HepG2 (cell line): ENCODE results near the gene SV2B. TPM values are rescaled to one million over a fixed set of nuclear protein-coding genes. Genes with fewer than 3 reads are reported as not detected.

Experiments
- ATAC-seq: fragments of 200-7000 bp; cut with Tn5 transposase; 3 replicates; pipeline ENCODE4 v1.9.1; 2020; ENCODE audit warnings: mild to moderate bottlenecking, moderate library complexity
- BruUV-seq: library from RNA; stranded (reverse); fragments of 400-500 nt; replicated peaks from 2 replicates; lab custom pipeline; 2021; lab: Mats Ljungman, UMichigan
- CTCF ChIA-PET: fragments of 300-600 bp; formaldehyde crosslinking; extraction: SDS; loops from one replicate; lab custom pipeline; 2021; ENCODE audit warnings: low total read pairs, inconsistent platforms, low intra/inter-chr PET ratio; lab: Yijun Ruan, JAX
- POLR2A ChIA-PET: fragments of 350-600 bp; sonication (Branson Sonifier 250); formaldehyde crosslinking; loops from one replicate; lab custom pipeline; 2020; ENCODE audit warnings: antibody characterized with exemption, inconsistent platforms; lab: Yijun Ruan, JAX
- DNase-seq: peaks from one replicate; pipeline ENCODE4 v3.0.0-alpha.2; 2015; ENCODE audit warnings: low spot score
- FAIRE-seq: peaks from 3 replicates; lab custom pipeline; 2011; peaks lifted over from hg19 to GRCh38; lab: Jason Lieb, UNC
- H2AFZ ChIP-seq: one replicate; pipeline ENCODE4 v1.6.1; 2011; ENCODE audit warnings: low read length, inconsistent platforms
- H3K27ac ChIP-seq: fragments of 300-600 bp; 3 replicates; pipeline ENCODE4 v1.8.0; 2011; ENCODE audit warnings: mixed run types, mild to moderate bottlenecking, mixed read lengths, low read length, inconsistent platforms; ENCODE audit not compliant: insufficient read depth; ENCODE audit errors: extremely low read length
- H3K27me3 ChIP-seq, 2 experiments: fragments of 200-600 bp in 1 of 2; 2 replicates in 1 of 2; 3 replicates in 1 of 2; pipeline versions ENCODE4 v1.6.0 to v1.8.0; 2011; ENCODE audit warnings: low read length in 2 of 2, mild to moderate bottlenecking in 2 of 2, moderate library complexity in 2 of 2, inconsistent platforms in 1 of 2; ENCODE audit not compliant: insufficient read depth in 2 of 2, control insufficient read depth in 1 of 2
- H3K36me3 ChIP-seq, 2 experiments: fragments of 200-600 bp in 1 of 2; replicated peaks in 1 of 2; 2 replicates in 1 of 2; 3 replicates in 1 of 2; pipeline versions ENCODE4 v1.5.1 to v1.8.0; 2011; ENCODE audit warnings: low read length in 2 of 2, inconsistent platforms in 1 of 2; ENCODE audit not compliant: insufficient read depth in 2 of 2, control insufficient read depth in 1 of 2
- H3K4me1 ChIP-seq: 2 replicates; pipeline ENCODE4 v1.5.1; 2012; ENCODE audit warnings: low read length, inconsistent platforms; ENCODE audit not compliant: insufficient read depth
- H3K4me2 ChIP-seq: 2 replicates; pipeline ENCODE4 v1.6.0; 2011; ENCODE audit warnings: low read depth, low read length, inconsistent platforms
- H3K4me3 ChIP-seq, 3 experiments: fragments of 200-600 bp in 1 of 3; sonication (generic), shearing (Covaris generic) in 1 of 3; replicated peaks in 1 of 3; 2 replicates each; pipeline ENCODE4 v1.5.1; 2011 to 2016; ENCODE audit warnings: low read length in 3 of 3, inconsistent platforms in 2 of 3, low read depth in 2 of 3, mild to moderate bottlenecking in 2 of 3, control low read depth in 1 of 3, mixed read lengths in 1 of 3; ENCODE audit not compliant: insufficient read depth in 1 of 3
- H3K79me2 ChIP-seq: one replicate; pipeline ENCODE4 v1.6.1; 2011; ENCODE audit warnings: low read length, inconsistent platforms; ENCODE audit not compliant: insufficient read depth
- H3K9ac ChIP-seq: 2 replicates; pipeline ENCODE4 v1.6.0; 2011; ENCODE audit warnings: mild to moderate bottlenecking, low read depth, low read length, inconsistent platforms; ENCODE audit not compliant: insufficient read depth
- H3K9me3 ChIP-seq: 2 replicates; pipeline ENCODE4 v1.5.1; 2012; ENCODE audit warnings: mild to moderate bottlenecking, low read length
- H4K20me1 ChIP-seq: 2 replicates; pipeline ENCODE4 v1.6.0; 2011; ENCODE audit warnings: inconsistent platforms, mild to moderate bottlenecking, low read length, moderate library complexity; ENCODE audit not compliant: insufficient read depth
- ATF6 ChIP-seq: sonication (generic); formaldehyde crosslinking; conservative IDR thresholded peaks from 2 replicates; pipeline ENCODE4 v1.4.0; 2020; ENCODE audit warnings: missing genetic modification reagents
- ATF7-NPFF ChIP-seq: sonication (generic); formaldehyde crosslinking; IDR thresholded peaks from 2 replicates; pipeline ENCODE4 v1.8.1; 2023; ENCODE audit warnings: mild to moderate bottlenecking, low read depth, missing genetic modification reagents, moderate library complexity
- BCLAF1 ChIP-seq: fragments of 450-650 bp; IDR thresholded peaks from 2 replicates; pipeline ENCODE4 v1.6.1; 2017; ENCODE audit warnings: mild to moderate bottlenecking
- HOXA9 ChIP-seq: sonication (generic); formaldehyde crosslinking; IDR thresholded peaks from 2 replicates; pipeline ENCODE4 v1.8.1; 2022; ENCODE audit warnings: missing genetic modification reagents, mild to moderate bottlenecking, moderate library complexity, borderline replicate concordance
- KLF16 ChIP-seq, 2 experiments: sonication (generic) in 1 of 2; formaldehyde crosslinking in 1 of 2; IDR thresholded peaks; 2 replicates each; pipeline versions ENCODE4 v1.6.1 to v1.8.0; 2016 to 2023; ENCODE audit warnings: missing genetic modification reagents in 2 of 2, missing compliant biosample characterization in 1 of 2
- MYNN ChIP-seq: sonication (generic); formaldehyde crosslinking; IDR thresholded peaks from 2 replicates; pipeline ENCODE4 v1.4.0; 2020; ENCODE audit warnings: mild to moderate bottlenecking, low read depth, missing genetic modification reagents
- NCOR1 ChIP-seq: fragments of 200-600 bp; sonication (generic); IDR thresholded peaks from 2 replicates; pipeline ENCODE4 v1.7.0; 2017; ENCODE audit warnings: antibody characterized with exemption, low read length, borderline replicate concordance
- POLR2AphosphoS5 ChIP-seq: IDR thresholded peaks from 2 replicates; pipeline ENCODE4 v1.6.1; 2012; ENCODE audit warnings: low read depth, low read length
- THAP8 ChIP-seq: sonication (generic); formaldehyde crosslinking; IDR thresholded peaks from 2 replicates; pipeline ENCODE4 v1.5.1; 2020; ENCODE audit warnings: missing genetic modification reagents, mild to moderate bottlenecking, borderline replicate concordance
- ZSCAN9 ChIP-seq: IDR thresholded peaks from 2 replicates; pipeline ENCODE4 v1.6.1; 2016; ENCODE audit warnings: borderline replicate concordance
- WGBS: methylation state at CpG from one replicate; pipeline ENCODE4 v1.1.6; 2017; ENCODE audit warnings: low lambda C conversion rate; 5-methylcytosine and 5-hydroxymethylcytosine counted together
- in situ Hi-C: cut with HindIII; loops from 2 replicates; pipeline ENCODE4 v1.10.0; 2017; ENCODE audit warnings: low pct_unique_long_range_greater_than_20kb; ENCODE audit not compliant: extremely low pct_ligation_motif_present
- intact Hi-C: fragments of 100-400 bp; cut with micrococcal nuclease; formaldehyde crosslinking; loops from one replicate; pipeline ENCODE4 v1.10.0; 2022; ENCODE audit not compliant: unreplicated experiment
- polyA plus RNA-seq, 8 experiments: library from polyadenylated mRNA; depleted of rRNA in 3 of 8; stranded (reverse) in 7 of 8; unstranded in 1 of 8; fragments of >200 nt; fragmentation: Illumina TruSeq in 4 of 8; extraction: Trizol in 4 of 8; gene quantifications; 2 replicates each; pipeline versions ENCODE4 v1.2.1 to v1.2.3, GENCODE V29; 2011 to 2016; ENCODE audit warnings: low read depth in 4 of 8, missing spikeins in 1 of 8, mixed read lengths in 1 of 8; ENCODE audit not compliant: insufficient read depth in 1 of 8
- total RNA-seq, 5 experiments: library from RNA; depleted of rRNA; stranded (reverse); fragments of >200 nt; fragmentation: Illumina TruSeq; extraction: Trizol; gene quantifications; 2 replicates each; pipeline ENCODE4 v1.2.3, GENCODE V29; 2016; ENCODE audit warnings: low read depth in 1 of 5
- TF ChIP-seq, protein P1 (sequence below): sonication (generic); formaldehyde crosslinking; IDR thresholded peaks from 2 replicates; pipeline ENCODE4 v1.4.0; 2020; ENCODE audit warnings: mild to moderate bottlenecking, missing genetic modification reagents

SV2B gene
- total and polyA plus RNA-seq, 2 of the 13 experiments (the other 11 are each of a cell fraction or from before 2014, with no cell fraction given), result not detected

- H3K79me2 ChIP-seq, result no peaks in the 10 kb centered on the region
- CTCF ChIA-PET, result no interaction called here
- TF ChIP-seq ATF7-NPFF (no peak), KLF16 (CRISPR knock-in tag; IDR thresholded peaks at IDR 0.05) (no peak), NCOR1 (no peak), ATF6 (CRISPR knock-in tag) (no peak), BCLAF1 (no peak), THAP8 (CRISPR knock-in tag) (no peak), ZSCAN9 (no peak), POLR2AphosphoS5 (no peak), MYNN (CRISPR knock-in tag) (no peak), HOXA9 (CRISPR knock-in tag) (no peak)
- TF ChIP-seq, protein P1, sequence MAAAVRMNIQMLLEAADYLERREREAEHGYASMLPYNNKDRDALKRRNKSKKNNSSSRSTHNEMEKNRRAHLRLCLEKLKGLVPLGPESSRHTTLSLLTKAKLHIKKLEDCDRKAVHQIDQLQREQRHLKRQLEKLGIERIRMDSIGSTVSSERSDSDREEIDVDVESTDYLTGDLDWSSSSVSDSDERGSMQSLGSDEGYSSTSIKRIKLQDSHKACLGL (CRISPR knock-in tag), result no peak
- TF ChIP-seq, all 625 proteins: peak for 0
- H3K4me2 ChIP-seq, result no peak overlapping the region
- WGBS, result 30% methylated on average over 6 of the region's 6 CpGs
- no peak overlapping the region for H3K4me3 ChIP-seq
- H2AFZ ChIP-seq, result no peak overlapping the region
- BruUV-seq, result no TSS peak
- in situ Hi-C loops (no loop called here), intact Hi-C loops (no loop called here)
- no peak for ATAC-seq
- no peak overlapping the region for H3K9ac ChIP-seq
- H3K36me3 ChIP-seq, result no peaks in the 10 kb centered on the region
- peaks cover 3 to 4% of the 10 kb centered on the region in 2 experiments; a peak in 2 of 5 replicates for H3K27me3 ChIP-seq
- POLR2A ChIA-PET, result no interaction called here
- FAIRE-seq, result no peak
- H3K27ac ChIP-seq, result no peak overlapping the region
- no peaks in the 10 kb centered on the region for H4K20me1 ChIP-seq
- no peaks in the 10 kb centered on the region for H3K9me3 ChIP-seq
- DNase-seq, result no peak
- H3K4me1 ChIP-seq, result no peaks in the 10 kb centered on the region
Observed at GRCh38 chr15:91113030-91113429, 13.0 kb downstream of the SV2B start.
